Esophagus squamous epithelium (tissue), 5 donors: ENCODE data around the gene FBXO24. TPM values are rescaled to one million over a fixed set of nuclear protein-coding genes. Genes with fewer than 3 reads are reported as not detected.
"Not testable (repeated sequence)": the region's sequence is repeated elsewhere in the genome, so short reads cannot be mapped to it uniquely, and the experiment has no call there.

Experiments used
- DNase-seq: peaks from one replicate; lab custom pipeline; 2025; lab: John Stamatoyannopoulos, UW
- H3K27ac ChIP-seq, 4 donors: fragments of 200-600 bp; sonication (generic); one replicate each; pipeline ENCODE4 v1.5.1; 2016 to 2019; ENCODE audit warnings: mild to moderate bottlenecking in 1 of 4
- H3K27me3 ChIP-seq, 4 donors: fragments of 200-600 bp; sonication (generic); 1 replicate in 3 of 4; 2 replicates in 1 of 4; pipeline versions ENCODE4 v1.5.1 to v1.6.0; 2017 to 2021; ENCODE audit warnings: antibody characterized with exemption in 1 of 4
- H3K36me3 ChIP-seq, 3 donors: fragments of 200-600 bp; sonication (generic); one replicate each; pipeline ENCODE4 v1.5.1; 2016 to 2019
- H3K4me1 ChIP-seq, 3 donors: fragments of 200-600 bp; sonication (generic); one replicate each; pipeline ENCODE4 v1.5.1; 2017 to 2019
- H3K4me3 ChIP-seq, 4 donors: fragments of 200-600 bp; sonication (generic); 1 replicate in 3 of 4; 2 replicates in 1 of 4; pipeline ENCODE4 v1.5.1; 2016 to 2019; ENCODE audit warnings: mild to moderate bottlenecking in 2 of 4, moderate library complexity in 1 of 4
- H3K9me3 ChIP-seq, 3 donors: fragments of 200-600 bp; sonication (generic); one replicate each; pipeline ENCODE4 v1.5.1; 2016 to 2019
- POLR2A ChIP-seq, 4 donors: fragments of 450-650 bp; IDR thresholded peaks; one replicate each; pipeline ENCODE4 v1.6.1; 2017; ENCODE audit warnings: antibody characterized with exemption in 4 of 4, mild to moderate bottlenecking in 4 of 4, moderate library complexity in 3 of 4
- WGBS, 2 donors: methylation state at CpG; one replicate each; pipeline ENCODE4 v1.1.5; 2018; 5-methylcytosine and 5-hydroxymethylcytosine counted together
- intact Hi-C: fragments of 100-400 bp; cut with DNase I; formaldehyde crosslinking; loops from one replicate; pipeline ENCODE4 v1.15.0; 2022
- total RNA-seq, 4 donors: library from RNA; depleted of rRNA; stranded (reverse); fragments of >200 nt; gene quantifications; one replicate each; pipeline ENCODE4 v1.1.0, GENCODE V29; 2016
- TF ChIP-seq, protein P1 (sequence below), 6 experiments: fragments of 450-650 bp in 4 of 6; fragments of 200-600 bp in 2 of 6; sonication (generic) in 2 of 6; IDR thresholded peaks; one replicate each; pipeline ENCODE4 v1.5.1; 2016 to 2019; ENCODE audit warnings: antibody characterized with exemption in 6 of 6, mild to moderate bottlenecking in 4 of 6, moderate library complexity in 4 of 6
- donor health status: DM: yes; HTN: yes; CAD: no.

Gene FBXO24
- total RNA-seq, 4 donors from 2014 or later, result 0.19 to 1.6 (median 0.29) TPM; not detected in 1

DNA sequence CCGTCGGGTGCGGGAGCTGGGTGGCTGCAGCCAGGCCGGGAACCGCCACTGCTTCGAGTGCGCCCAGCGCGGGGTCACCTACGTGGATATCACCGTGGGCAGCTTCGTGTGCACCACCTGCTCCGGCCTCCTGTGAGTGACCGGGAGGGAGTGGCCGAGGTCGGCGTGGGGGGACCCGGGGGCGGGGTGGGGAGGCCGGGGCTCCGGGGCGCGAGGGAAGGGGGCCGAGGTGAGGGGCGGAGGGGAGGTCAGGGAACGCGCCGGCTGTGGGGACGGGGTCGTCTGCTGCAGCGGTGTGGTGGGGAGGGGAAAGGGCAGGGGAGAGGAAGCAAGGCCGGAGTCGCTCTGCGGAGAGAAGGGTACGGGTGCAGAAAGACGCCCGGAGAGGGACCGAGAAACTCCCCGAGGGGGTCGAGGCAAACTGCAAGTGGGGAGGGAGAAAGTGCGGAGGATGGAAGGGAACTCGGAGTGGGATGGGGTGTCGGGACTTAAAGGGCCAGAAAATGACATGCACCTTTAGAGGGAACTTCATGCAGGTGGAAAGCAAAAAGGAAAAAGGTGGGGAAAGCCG lies 46.6 kb upstream of the FBXO24 start:
- H3K4me1 ChIP-seq, result peaks cover 16 to 61% (median 20%) of the 10 kb centered on the region in 3 donors
- H3K4me3 ChIP-seq, result peak overlapping the region; percentile 81 to 97 (median 86)
- 0% methylated on average over 17 to 23 of the region's 44 CpGs for WGBS, 2 donors
- H3K36me3 ChIP-seq, result no peaks in the 10 kb centered on the region
- no peaks in the 10 kb centered on the region for H3K9me3 ChIP-seq
- TF ChIP-seq, protein P1, sequence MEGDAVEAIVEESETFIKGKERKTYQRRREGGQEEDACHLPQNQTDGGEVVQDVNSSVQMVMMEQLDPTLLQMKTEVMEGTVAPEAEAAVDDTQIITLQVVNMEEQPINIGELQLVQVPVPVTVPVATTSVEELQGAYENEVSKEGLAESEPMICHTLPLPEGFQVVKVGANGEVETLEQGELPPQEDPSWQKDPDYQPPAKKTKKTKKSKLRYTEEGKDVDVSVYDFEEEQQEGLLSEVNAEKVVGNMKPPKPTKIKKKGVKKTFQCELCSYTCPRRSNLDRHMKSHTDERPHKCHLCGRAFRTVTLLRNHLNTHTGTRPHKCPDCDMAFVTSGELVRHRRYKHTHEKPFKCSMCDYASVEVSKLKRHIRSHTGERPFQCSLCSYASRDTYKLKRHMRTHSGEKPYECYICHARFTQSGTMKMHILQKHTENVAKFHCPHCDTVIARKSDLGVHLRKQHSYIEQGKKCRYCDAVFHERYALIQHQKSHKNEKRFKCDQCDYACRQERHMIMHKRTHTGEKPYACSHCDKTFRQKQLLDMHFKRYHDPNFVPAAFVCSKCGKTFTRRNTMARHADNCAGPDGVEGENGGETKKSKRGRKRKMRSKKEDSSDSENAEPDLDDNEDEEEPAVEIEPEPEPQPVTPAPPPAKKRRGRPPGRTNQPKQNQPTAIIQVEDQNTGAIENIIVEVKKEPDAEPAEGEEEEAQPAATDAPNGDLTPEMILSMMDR (IDR thresholded peaks at IDR 0.05), result no peak
- no peak for TF ChIP-seq POLR2A (IDR thresholded peaks at IDR 0.05)
- H3K27me3 ChIP-seq, result no peaks in the 10 kb centered on the region
- intact Hi-C loops, result no loop called here
- peak overlapping the region; percentile 86 to 90 (median 88) for H3K27ac ChIP-seq
- no peak for DNase-seq

GRCh38 chr7:100540073-100540723 lies 45.9 kb upstream of the FBXO24 start:
- DNase-seq, result no peak
- intact Hi-C loops, result no loop called here
- no peaks in the 10 kb centered on the region for H3K27me3 ChIP-seq
- H3K4me3 ChIP-seq, result peak overlapping the region; percentile 81 to 97 (median 86)
- TF ChIP-seq, protein P1 (IDR thresholded peaks at IDR 0.05), result no peak
- no peak for TF ChIP-seq POLR2A (IDR thresholded peaks at IDR 0.05)
- no peaks in the 10 kb centered on the region for H3K36me3 ChIP-seq
- peaks cover 23 to 68% (median 27%) of the 10 kb centered on the region in 3 donors for H3K4me1 ChIP-seq
- no peaks in the 10 kb centered on the region for H3K9me3 ChIP-seq
- peak overlapping the region in 3 of 4 donors; percentile 86 to 90 (median 87) for H3K27ac ChIP-seq
- WGBS, 2 donors, result 31% methylated on average over 6 of the region's 6 CpGs

DNA sequence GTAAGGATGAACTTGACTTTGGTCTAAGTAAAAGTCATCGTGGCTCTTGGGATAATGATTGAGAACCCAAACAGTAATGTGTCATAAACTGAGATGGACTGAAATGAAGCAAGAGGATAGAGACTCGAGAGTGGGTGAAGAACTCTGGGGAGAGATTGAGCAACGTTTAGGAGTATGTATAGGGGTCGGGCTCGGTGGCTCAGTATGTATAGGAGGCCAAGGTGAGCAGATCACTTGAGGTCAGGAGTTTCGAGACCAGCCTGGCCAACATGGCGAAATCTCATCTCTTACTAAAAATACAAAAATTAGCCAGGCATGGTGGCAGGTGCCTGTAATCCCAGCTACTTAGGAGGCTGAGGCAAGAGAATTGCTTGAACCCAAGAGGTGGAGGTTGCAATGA lies 44.8 kb upstream of the FBXO24 start:
- intact Hi-C loops, H3K4me3 ChIP-seq: not testable (repeated sequence)
- 69 to 86% methylated on average over 7 of the region's 7 CpGs for WGBS, 2 donors

DNA sequence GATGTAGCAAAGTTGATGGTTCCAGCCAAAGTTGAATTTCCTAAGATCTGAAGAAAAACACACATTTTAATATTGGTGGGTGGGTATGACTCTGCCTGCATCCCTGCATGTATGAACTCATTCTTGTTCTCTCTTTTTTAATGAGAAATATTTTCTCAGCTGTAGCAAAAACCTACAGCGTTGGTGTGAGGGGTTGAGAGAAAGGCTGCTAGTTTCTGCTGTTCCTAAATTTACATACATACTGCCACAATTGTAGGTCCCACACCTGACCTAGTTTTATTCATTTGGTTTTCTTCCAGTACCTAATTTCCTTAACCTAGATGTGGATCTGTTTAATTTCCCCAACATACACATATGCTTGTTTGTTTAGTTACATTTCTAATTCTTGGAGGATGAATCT lies 42.5 kb upstream of the FBXO24 start:
- WGBS, 2 donors, result 38 to 50% methylated on average over 1 of the region's 1 CpG
- TF ChIP-seq POLR2A (IDR thresholded peaks at IDR 0.05), result no peak
- TF ChIP-seq, protein P1 (IDR thresholded peaks at IDR 0.05), result no peak
- DNase-seq, result no peak
- no peak overlapping the region for H3K4me3 ChIP-seq
- H3K4me1 ChIP-seq, result peaks cover 55 to 94% (median 57%) of the 10 kb centered on the region in 3 donors
- intact Hi-C loops, result no loop called here
- H3K27me3 ChIP-seq, result no peaks in the 10 kb centered on the region
- peaks cover 0 to under 1% (median 0%) of the 10 kb centered on the region in 3 donors for H3K36me3 ChIP-seq
- no peaks in the 10 kb centered on the region for H3K9me3 ChIP-seq
- H3K27ac ChIP-seq, result peak overlapping the region; percentile 84 to 98 (median 96)

More for the DNA sequence above, 44.8 kb upstream of the FBXO24 start:
- DNase-seq, H3K36me3 ChIP-seq, H3K27me3 ChIP-seq, H3K9me3 ChIP-seq: not testable (repeated sequence)
- Histone ChIP-seq H3K27ac (peak overlapping the region in 1 of 4 donors; percentile 95), H3K4me1 (peaks cover 34 to 79% (median 38%) of the 10 kb centered on the region in 3 donors)

DNA sequence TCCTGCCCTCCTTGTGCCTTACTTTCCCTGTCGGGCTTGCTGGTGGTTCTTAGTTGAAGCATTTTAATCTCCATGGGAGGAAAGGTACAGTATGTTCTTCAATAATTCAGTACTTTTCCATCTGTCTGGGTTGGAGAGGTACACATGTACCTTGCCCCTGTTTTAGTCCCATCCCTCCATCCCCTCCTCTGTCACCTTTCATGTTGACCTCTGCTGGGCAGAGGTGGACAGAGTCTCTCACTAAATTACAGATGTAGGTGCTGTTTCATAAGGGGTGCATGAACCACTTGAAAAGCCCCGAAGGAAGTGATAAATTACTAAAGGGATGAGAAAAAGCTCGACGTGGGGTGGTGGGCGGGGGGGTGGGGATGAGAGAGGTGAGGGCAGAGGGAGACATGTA lies 41.7 kb upstream of the FBXO24 start:
- no peaks in the 10 kb centered on the region for H3K9me3 ChIP-seq
- TF ChIP-seq POLR2A (IDR thresholded peaks at IDR 0.05), result no peak
- TF ChIP-seq, protein P1 (IDR thresholded peaks at IDR 0.05), result no peak
- peaks cover 0 to 8% (median 0%) of the 10 kb centered on the region in 3 donors for H3K36me3 ChIP-seq
- 20 to 21% methylated on average over 5 of the region's 5 CpGs for WGBS, 2 donors
- no peaks in the 10 kb centered on the region for H3K27me3 ChIP-seq
- DNase-seq, result no peak
- peak overlapping the region; percentile 84 to 98 (median 96) for H3K27ac ChIP-seq
- peaks cover 55 to 100% (median 58%) of the 10 kb centered on the region in 3 donors for H3K4me1 ChIP-seq
- intact Hi-C loops, result no loop called here
- H3K4me3 ChIP-seq, result peak overlapping the region in 3 of 4 donors; percentile 3 to 19 (median 13)
